Neural progenitor cell (in vitro differentiated cells): Measurements from ENCODE around the gene KPNA6.

ENCODE experiments used
- EZH2phosphoT487 ChIP-seq: fragments of 200-600 bp; sonication (generic); IDR thresholded peaks from 2 replicates; pipeline ENCODE4 v1.6.1; 2017; ENCODE audit warnings: antibody characterized with exemption
- TF ChIP-seq, protein P1 (sequence below): fragments of 200-600 bp; sonication (generic); IDR thresholded peaks from 2 replicates; pipeline ENCODE4 v1.5.1; 2017; ENCODE audit warnings: antibody characterized with exemption, mild to moderate bottlenecking

GRCh38 chr1:32198237-32199042 lies 90.6 kb downstream of the KPNA6 start:
- TF ChIP-seq, protein P1, sequence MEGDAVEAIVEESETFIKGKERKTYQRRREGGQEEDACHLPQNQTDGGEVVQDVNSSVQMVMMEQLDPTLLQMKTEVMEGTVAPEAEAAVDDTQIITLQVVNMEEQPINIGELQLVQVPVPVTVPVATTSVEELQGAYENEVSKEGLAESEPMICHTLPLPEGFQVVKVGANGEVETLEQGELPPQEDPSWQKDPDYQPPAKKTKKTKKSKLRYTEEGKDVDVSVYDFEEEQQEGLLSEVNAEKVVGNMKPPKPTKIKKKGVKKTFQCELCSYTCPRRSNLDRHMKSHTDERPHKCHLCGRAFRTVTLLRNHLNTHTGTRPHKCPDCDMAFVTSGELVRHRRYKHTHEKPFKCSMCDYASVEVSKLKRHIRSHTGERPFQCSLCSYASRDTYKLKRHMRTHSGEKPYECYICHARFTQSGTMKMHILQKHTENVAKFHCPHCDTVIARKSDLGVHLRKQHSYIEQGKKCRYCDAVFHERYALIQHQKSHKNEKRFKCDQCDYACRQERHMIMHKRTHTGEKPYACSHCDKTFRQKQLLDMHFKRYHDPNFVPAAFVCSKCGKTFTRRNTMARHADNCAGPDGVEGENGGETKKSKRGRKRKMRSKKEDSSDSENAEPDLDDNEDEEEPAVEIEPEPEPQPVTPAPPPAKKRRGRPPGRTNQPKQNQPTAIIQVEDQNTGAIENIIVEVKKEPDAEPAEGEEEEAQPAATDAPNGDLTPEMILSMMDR = no peak
- no peak for TF ChIP-seq EZH2phosphoT487
